H7 (cell line): ENCODE data around the gene MATK. TPM values are rescaled to one million over a fixed set of nuclear protein-coding genes. Genes with fewer than 3 reads are reported as not detected.

ENCODE experiments used
- DNase-seq: peaks from one replicate; pipeline ENCODE4 v3.0.0; 2012
- H3K27me3 ChIP-seq: 2 replicates; pipeline ENCODE4 v1.6.0; 2011; ENCODE audit warnings: mild to moderate bottlenecking, low read length; ENCODE audit not compliant: control insufficient read depth, insufficient read depth
- H3K36me3 ChIP-seq: replicated peaks from 2 replicates; pipeline ENCODE4 v1.5.1; 2011; ENCODE audit warnings: low read length; ENCODE audit not compliant: control insufficient read depth, insufficient read depth
- H3K4me3 ChIP-seq: 2 replicates; pipeline ENCODE4 v1.5.1; 2011; ENCODE audit warnings: low read depth, mild to moderate bottlenecking, control low read depth, low read length, moderate library complexity; ENCODE audit not compliant: insufficient read depth
- total RNA-seq: library from RNA; depleted of rRNA; stranded (reverse); fragments of >200 nt; shearing (Covaris generic); gene quantifications from 2 replicates; pipeline ENCODE4 v1.2.3, GENCODE V29; 2014

The MATK gene
- total RNA-seq, 1 experiment from 2014 or later, result 19.1 TPM

DNA sequence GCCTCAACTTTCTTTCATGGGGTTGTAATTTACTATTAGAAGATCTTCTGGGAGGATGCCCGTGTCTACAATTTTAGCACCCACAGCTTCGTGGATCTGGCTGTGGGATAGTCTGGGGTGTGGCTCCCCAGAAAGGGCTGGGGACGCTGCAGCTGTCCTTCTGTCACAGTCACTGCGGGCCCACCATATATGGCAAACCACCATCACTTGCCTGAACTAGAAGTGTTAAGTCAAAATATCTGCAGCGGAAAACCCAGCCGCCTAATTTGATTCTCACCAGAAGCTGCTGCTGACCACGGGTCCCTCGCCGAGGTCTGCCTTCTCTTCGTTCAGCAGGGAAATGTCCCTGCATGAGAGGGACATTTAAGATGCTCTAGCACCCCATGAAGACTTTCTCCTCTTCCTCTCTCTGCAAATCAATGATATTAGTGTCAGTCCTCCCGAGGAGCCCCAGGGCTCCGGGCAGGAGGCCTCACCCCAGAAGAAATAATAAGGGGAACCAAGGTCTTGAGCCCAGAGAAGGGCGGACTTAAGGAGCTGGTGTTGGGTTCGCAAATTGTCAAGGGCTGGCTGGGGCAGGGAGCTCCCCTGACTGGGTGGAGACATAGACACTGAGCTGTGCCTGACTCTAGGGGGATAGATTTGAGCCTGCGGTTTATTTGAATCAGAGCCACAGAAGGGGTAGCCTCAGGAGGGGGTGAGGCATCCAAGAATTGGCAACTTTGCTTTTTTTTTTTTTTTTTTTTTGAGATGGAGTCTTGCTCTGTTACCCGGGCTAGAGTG is 3.0 kb upstream of the MATK start:
- no peak overlapping the region for H3K4me3 ChIP-seq
- peak; percentile 52 for DNase-seq
- H3K36me3 ChIP-seq, result no peaks in the 10 kb centered on the region
- peaks cover 17% of the 10 kb centered on the region for H3K27me3 ChIP-seq

DNA sequence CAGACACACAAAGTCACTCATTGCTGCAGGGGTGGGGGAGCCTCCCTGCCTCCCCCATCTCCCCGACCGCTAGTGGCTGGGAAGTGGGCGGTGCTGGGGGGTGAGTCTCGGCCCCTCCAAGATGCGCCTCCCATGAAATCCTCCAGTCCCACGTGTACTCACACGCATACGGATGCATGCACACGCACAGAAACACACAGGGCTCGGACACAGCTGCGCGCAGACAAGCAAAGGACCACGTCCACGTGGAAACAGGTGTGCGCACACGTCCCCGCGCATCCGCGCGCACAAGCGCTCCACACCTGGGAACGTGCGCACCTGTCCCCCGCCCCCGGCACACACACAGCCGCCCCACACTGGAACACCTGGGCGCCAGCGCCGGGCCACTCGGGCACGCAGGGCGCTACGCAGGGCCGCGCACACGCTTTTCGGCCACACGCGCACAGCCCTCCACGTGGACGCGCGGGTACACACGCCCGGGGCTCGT is 687 bp downstream of the MATK start:
- peak; percentile 79 for DNase-seq
- Histone ChIP-seq H3K36me3 (no peaks in the 10 kb centered on the region; the same call in 1 of the 2 replicates), H3K27me3 (peaks cover 17% of the 10 kb centered on the region), H3K4me3 (peak overlapping the region; percentile 81)

DNA sequence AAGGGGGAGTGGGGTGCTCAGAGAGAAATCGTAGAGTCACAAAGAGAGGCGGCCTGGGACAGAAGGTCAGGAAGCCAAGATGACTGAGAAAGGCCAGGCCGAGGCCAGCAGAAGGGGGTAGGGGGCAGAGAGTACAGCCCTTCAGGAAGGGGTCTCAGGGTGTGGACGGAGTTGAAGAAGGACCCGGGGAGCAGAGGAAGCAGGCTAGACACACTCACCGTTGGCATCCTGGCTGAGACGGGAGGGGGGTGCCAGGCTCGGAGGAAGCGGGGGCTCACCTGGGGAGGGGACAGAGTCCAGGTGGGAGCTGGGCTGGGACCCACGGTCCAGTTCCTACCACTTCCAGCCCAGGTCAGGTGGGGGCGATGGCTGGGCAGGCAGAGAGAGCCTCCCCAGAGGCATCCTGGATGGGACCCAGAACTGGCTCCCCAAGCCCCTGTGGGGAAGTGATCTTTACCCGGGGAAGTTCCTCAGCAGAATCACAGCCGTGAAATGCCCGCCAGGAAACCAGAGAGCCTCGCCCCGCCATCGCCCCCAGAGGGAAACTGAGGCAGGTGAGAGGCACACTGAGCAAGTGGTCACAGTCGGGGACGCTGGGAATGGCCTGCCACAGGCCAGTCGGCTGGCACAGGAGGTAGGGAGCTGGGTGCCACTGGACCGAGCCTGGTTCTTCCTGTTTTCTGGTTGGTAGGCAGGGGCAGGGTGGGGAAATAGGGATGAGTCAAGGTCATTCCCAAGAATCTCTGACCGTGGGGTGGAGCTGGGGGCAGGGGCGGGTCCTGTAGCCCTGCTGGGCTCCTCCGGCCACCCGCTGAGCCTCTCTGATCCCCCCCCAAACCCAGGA is 1.4 kb downstream of the MATK start:
- H3K36me3 ChIP-seq, result no peaks in the 10 kb centered on the region; the same call in 1 of the 2 replicates
- peak; percentile 81 for DNase-seq
- H3K27me3 ChIP-seq, result peaks cover 17% of the 10 kb centered on the region
- H3K4me3 ChIP-seq, result peak overlapping the region; percentile 81

DNA sequence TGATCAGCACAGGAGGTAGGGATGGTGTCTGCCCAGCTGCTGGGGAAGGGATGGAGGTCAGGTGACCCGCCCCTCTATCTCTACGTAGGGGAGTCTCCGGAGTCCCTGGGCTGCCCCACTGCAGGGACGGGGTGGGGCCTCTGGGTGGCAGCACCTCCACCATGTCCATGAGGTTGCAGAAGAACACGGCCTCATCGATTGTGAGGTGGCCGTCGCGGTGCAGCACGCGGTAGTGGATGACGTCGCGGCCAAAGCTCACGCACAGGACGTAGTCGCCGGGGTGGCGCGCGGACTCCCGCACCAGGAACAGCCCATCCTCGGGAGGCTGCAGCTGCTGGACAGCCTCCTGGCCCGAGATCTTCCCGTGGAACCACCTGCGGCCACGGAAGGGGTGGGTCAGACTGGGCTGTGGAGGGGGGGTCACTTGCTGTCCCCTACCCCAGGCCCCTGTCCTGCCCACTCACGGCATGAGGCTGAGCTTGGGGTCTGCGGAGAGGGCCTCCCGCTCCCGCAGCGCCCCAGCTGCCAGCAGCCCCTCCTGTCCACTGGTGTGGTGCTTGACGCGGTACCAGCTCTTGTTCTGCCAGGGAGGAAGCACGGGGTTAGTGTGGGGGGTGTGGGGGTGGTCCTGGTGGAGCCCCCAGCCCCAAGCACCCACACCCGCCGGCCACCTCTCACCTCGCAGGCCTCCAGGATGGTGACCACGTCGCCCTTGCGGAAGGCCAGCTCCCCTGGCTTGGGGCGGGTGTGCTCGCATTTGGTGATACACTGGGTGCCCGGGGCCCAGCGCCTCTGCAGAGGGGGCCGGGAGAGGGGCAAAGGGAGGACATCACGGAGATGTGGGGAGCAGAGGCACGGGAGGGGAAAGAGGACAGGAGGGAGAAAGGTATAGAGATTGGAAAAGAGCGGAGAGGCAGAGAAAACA is 2.3 kb downstream of the MATK start:
- H3K27me3 ChIP-seq, result peaks cover 17% of the 10 kb centered on the region
- no peak overlapping the region for H3K4me3 ChIP-seq
- peak; percentile 96 for DNase-seq
- no peaks in the 10 kb centered on the region; the same call in 1 of the 2 replicates for H3K36me3 ChIP-seq

DNA sequence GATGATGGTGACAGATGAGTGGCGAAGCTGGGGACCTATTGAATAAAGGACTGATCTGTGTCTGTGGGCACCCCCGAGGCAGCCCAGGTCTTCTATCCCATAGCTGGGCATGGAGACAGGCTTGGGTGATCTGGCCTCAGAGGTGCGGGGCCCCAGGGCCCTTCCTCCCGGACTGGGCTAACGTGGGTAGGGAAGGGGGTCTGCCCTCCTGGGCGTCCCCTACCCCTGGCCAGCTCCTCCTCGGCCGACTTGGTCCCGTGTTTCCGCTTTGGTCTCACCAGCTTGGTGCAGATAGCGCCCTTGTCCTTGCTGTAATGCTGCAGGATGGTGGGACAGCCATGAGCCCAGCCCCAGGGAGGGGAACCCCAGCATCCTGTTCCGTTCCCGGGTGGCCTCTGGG is 3.3 kb downstream of the MATK start:
- Histone ChIP-seq H3K36me3 (no peaks in the 10 kb centered on the region; the same call in 1 of the 2 replicates), H3K27me3 (peaks cover 17% of the 10 kb centered on the region), H3K4me3 (no peak overlapping the region)
- DNase-seq, result peak; percentile 43

DNA sequence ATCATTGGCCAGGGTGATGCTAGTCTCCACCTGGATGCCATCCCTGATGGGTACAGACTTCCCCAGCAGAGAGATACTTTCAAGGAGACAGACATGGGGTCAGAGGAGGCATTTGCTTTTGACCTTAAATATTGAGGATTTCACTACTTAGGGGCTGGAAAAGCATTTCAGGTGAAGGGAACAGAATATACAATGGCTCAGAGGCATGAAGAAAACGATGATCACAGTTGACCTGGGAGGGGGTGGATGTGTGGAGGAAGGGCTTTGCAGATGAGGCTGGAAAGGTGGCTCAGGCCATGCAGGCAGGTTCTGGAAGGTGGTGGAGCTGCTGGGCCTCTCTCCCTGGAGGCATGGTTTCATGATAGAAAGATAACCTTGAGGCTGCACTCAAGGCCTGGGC is 3.9 kb downstream of the MATK start:
- no peak for DNase-seq

DNA sequence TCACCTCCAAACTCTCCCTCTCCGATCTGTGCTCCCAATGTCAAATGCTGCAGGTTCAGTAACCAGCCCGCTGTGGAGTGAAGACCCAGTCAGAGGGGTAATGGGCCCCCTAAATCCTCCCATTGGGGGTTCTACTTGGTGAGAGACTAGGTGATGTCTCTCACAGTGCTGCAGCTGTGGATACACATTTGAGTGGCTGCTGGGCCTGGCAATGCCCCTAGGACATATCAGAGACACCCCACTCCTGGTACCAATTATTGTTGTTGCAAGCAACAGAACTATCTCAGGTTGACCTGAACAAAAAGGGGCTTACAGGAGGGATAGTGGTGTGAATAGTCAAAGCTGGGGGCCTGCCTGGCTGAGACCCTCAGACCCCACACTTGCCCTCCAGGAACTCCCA is 4.6 kb downstream of the MATK start:
- no peak for DNase-seq
- Histone ChIP-seq H3K27me3 (peaks cover 17% of the 10 kb centered on the region), H3K4me3 (no peak overlapping the region), H3K36me3 (no peaks in the 10 kb centered on the region; the same call in 1 of the 2 replicates)

More for the DNA sequence above, 3.9 kb downstream of the MATK start:
- Histone ChIP-seq H3K27me3 (peaks cover 17% of the 10 kb centered on the region), H3K36me3 (no peaks in the 10 kb centered on the region; the same call in 1 of the 2 replicates), H3K4me3 (no peak overlapping the region)

DNA sequence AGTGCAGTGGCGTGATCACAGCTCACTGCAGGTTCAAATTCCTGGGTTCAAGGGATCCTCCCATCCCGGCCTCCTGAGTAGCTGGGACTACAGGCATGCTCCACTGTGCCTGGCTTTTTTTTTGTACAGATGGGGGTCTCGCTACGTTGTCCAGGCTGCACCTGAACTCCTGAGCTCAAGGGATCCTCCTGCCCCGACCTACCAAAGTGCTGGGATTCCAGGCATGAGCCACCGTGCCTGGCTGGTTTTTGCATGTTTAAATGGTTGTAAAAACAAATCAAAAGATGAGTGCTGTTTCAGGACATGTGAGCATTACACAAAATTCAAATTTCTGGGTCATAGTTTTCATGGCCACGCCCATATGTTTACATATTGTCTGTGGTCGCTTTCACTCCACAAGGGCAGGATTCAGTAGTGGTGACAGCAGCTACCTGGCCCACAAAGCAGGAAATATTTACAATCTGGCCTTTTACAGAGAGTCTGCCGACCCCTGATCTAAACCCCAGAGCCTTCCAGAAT is 5.3 kb downstream of the MATK start:
- DNase-seq, result no peak
- Histone ChIP-seq H3K4me3 (no peak overlapping the region), H3K36me3 (no peaks in the 10 kb centered on the region; the same call in 1 of the 2 replicates), H3K27me3 (peaks cover 12% of the 10 kb centered on the region)

DNA sequence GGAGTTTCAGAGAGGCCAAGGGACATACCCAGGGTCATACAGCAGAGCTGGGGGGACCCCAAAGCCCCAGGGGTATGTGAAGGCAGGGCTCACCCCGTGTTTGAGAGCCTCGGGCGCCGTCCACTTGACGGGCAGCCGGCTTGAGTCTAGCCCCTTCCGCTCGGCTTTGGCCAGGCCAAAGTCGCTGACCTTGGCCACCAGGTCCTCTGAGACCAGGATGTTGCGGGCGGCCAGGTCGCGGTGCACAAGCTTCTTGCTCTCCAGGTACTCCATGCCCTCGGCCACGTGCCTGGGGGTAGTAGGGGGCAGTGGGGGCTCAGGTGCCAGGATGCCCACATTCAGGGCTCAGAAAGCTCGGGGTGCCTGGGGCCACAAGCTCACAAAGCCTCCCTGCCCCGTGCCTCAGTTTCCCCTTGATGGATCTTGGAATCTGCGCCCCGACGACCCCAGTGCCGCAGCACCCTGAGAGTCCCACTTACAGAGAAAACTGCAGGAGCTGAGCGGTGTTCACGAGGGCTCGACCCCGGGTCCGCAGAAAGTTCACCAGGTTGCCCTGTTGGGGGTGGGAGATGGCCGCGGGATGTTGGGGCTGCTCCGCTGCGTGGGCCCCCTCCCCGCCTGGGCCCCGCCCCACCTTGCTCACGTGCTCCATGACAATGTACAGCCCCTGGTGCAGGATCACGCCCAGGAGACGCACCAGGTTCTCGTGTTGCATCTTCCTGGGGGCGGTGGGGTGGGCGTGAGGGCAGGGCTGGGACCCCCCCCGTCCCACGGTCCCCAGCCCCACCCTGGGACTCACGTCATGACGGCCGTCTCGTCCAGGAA is 7.1 kb downstream of the MATK start:
- no peak overlapping the region for H3K4me3 ChIP-seq
- no peaks in the 10 kb centered on the region; the same call in 1 of the 2 replicates for H3K36me3 ChIP-seq
- no peaks in the 10 kb centered on the region; the same call in 1 of the 2 replicates for H3K27me3 ChIP-seq
- peak; percentile 72 for DNase-seq

DNA sequence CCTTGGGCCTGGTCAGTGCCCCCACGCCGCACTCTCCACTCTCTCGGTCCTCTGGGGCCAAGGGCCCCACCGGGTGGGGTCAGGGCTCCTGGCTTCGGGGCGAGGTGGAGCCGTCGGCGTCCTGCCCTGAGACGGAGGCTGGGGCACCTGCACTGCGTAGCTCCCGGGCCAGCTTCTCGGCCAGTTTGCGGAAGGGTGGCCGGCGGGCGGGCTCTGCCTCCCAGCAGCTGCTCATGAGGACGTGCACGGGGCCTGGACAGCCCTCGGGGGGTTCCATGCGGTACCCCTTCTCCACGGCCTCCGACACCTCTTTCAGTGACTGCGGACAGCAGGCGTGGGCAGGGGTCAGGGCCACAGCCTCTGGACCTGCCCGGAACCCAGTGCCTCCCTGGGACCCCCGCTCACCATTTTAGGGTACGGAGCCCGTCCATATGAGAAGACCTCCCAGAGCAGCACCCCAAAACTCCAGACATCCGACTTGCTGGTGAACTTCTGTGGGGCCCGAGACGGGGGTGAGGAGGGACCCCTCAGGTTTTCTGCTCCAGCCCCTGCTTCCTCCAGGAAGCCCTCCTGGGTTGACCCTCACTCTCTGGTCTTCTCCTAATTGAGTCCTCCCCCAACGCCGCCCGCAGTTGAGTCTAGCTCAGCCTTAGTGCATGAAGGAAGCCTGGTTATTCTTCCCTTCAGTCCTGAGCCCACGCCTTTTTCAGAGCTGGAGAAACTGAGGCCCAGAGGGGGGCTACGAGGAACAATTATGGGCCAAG is 7.9 kb downstream of the MATK start:
- H3K4me3 ChIP-seq, result no peak overlapping the region
- DNase-seq, result peak; percentile 62
- H3K27me3 ChIP-seq, result no peaks in the 10 kb centered on the region
- H3K36me3 ChIP-seq, result no peaks in the 10 kb centered on the region; the same call in 1 of the 2 replicates

DNA sequence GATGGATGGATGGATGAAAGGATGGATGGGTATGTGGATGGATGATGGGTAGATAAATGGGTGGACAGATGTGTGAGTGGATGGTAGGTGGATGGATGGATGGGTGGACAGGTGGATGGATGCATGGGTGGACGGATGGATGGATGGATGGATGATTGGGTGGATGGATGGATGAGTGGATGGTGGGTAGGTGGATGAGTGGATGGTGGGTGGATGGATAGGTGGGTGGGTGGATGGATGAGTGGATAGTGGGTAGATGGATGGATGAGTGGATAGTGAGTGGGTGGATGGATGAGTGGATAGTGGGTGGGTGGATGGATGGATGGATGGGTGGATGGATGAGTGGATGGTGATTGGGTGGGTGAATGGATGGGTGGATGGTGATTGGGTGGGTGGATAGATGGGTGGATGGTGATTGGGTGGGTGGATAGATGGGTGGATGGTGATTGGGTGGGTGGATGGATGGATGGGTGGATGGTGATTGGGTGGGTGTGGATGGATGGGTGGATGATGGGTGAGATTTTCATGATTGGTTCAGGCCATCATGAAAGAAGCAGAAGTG is 9.6 kb downstream of the MATK start:
- H3K36me3 ChIP-seq, result no peaks in the 10 kb centered on the region
- DNase-seq, result no peak
- H3K27me3 ChIP-seq, result no peaks in the 10 kb centered on the region
- H3K4me3 ChIP-seq, result no peak overlapping the region

DNA sequence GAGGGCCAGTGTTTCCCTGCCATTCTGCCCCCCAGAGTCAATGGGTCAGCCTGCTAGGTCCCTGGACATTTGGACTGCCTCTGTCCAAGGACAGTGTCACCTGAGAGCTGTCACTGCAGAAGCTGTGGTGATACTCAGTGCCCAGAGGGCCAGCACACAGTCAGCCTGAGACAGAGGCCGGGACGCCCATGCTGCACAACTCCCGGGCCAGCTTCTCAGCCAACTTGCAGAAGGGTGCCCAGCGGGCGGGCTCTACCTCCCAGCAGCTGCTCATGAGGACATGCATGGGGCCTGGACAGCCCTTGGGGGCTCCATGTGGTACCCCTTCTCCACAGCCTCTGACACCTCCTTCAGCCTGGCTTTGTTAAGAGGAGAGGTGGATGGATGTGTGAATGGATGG is 10.3 kb downstream of the MATK start:
- Histone ChIP-seq H3K27me3 (no peaks in the 10 kb centered on the region), H3K4me3 (no peak overlapping the region), H3K36me3 (no peaks in the 10 kb centered on the region)
- peak; percentile 36 for DNase-seq
